HG02885 (cell line): Measurements from ENCODE around the gene RBM23.
"Not testable (repeated sequence)": the region's sequence is repeated elsewhere in the genome, so short reads cannot be mapped to it uniquely, and the experiment has no call there.

ENCODE experiments used
- ATAC-seq: cut with Tn5 transposase; IDR thresholded peaks from one replicate; pipeline ENCODE4 v1.9.1; 2021; ENCODE audit warnings: mild to moderate bottlenecking; ENCODE audit not compliant: unreplicated experiment, poor library complexity

RBM23 gene

DNA sequence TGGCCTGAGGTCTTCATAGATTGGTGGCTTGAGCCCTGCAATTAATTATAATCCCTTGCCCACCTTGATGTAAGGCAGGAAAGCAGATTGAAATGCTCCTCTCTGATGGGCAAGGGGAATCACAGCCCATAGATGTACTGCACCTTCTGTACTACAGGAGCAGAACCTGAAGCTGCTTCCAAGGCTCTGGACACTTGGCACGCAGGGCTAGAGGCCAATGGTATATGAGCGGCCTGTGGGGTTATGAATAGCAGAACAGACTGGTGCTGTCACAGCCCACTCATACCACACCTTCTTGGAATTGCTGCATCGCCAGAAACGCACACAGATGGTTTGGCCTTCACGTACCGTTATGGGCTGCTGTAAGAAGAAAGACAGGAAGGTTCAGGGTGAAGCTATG, 1.7 kb upstream of the RBM23 start:
- ATAC-seq = no peak

DNA sequence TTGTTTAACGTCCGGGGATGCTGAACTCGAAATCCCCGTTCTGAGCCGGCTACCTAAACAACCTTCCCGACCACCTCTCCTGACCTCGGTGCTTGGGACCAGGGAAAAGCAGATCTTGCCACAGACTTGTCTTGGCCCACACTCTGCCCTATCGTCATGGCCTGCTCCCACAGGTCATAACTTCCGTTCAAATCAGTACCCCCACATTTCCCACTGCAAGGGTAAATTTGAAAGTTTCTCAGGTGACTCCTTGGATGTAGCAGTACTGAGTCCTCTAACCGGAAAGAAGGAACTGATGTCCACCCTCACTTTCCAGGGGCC, 612 bp upstream of the RBM23 start:
- ATAC-seq = peak; percentile 14

DNA sequence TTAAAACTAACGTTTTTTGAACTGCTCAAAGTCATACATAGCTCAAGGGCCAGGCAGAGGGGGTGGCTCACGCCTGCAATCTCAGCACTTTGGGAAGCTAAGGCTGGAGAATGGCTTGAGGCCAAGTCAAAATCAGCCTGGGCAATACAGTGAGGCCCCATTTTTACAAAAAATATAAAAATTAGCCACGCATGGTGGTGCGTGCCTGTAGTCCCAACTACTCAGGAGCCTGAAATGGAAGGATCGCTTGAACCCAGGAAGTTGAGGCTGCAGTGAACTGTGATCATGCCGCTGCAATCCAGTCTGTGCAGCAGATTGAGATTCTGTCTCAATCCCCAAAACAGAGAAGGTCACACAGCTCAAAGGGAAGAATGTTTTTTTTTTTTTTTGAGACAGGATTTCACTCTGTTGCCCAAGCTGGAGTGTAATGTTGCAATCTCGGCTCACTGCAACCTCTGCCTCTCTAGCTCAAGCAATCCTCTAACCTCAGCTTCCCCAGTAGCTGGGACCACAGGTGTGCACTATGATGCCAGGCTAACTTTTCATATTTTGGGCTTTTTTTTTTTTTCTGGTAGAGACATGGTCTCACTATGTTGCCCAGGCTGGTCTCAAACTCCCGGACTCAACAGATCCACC, 2.9 kb downstream of the RBM23 start:
- no peak for ATAC-seq

DNA sequence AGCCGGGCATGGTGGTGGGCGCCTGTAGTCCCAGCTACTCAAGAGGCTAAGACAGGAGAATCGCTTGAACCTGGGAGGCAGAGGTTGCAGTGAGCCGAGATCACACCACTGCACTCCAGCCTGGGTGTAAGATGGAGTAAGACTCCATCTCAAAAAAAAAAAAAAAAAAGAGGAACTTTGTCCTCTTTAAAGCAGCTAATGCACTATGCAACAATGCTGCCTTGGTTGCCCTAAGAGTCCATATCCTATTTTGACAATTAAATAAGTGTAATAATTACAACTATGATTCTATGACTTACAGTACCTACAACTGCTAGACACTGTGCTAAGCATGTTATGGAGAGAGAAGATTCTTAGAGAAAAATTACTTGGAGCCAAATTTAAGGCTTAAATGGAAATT, 4.1 kb downstream of the RBM23 start:
- not testable (repeated sequence) for ATAC-seq

DNA sequence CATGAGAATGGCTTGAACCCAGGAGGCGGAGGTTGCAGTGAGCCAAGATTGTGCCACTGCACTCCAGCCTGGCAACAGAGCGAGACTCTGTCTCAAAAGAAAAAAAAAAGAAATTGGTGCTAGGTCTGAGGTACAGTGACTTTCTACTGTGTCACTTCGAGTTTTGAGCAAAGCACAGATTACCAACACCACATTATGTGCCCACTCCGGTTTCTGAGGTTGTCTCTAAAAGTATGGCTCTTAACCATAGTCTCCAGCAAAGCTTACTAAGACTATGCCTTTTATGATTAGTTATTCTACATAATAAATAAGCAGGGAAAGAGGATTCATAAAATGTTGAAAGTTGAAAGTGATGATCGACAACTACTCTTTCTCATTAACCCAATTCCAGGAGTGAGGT, 8.0 kb downstream of the RBM23 start:
- no peak for ATAC-seq

DNA sequence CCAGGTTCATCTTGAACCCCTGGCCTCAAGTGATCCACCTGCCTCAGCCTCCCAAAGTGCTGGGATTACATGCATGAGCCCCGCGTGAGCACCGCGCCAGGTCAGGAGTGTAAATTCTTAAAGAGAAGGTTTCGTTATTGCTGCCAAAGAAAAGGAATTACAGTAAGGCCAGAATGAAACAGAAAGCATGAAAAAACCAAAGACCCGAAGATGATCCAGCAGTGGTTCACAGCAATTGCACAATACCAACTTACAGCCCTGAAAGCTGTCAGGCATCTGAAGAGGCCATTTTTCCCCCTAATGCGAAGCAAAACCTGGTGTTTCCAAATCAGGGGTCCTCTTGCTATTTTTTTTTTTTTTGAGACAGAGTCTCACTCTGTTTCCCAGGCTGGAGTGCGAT, 10.3 kb downstream of the RBM23 start:
- no peak for ATAC-seq

DNA sequence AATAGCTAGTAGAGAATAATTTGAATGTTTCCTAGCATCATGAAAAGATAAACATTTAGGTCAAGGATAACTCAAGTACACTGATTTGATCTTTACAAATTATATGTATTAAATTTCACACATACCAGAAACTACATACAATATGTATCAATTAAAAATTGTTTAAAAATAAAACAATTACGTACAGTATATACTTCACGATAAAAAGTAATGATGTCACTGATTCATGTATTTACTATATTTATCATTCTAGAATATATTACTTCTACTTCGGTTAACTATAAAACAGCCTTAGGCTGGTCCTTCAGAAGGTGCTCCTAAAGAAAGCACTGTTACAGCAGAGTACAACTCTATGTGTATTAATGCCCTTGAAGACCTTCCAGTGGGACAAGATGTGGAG, 11.5 kb downstream of the RBM23 start:
- no peak for ATAC-seq

DNA sequence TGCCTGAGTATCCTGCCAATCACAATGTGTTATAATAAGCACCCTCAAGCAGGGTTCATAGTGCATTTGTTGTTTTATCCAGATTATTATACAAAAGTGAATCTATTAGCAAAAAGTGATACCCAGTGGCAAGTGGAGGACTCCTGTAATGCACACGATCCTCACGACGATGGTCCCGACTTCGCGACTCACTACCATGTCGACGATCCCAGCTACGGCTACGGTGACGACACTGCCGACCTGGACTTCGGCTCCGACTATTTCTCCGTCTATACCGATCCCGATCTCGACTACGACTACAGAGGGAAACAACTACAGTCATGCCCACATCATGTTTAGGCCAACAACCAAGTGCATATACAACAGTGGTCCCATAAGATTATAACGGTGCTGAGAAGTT, 12.9 kb downstream of the RBM23 start:
- no peak for ATAC-seq

DNA sequence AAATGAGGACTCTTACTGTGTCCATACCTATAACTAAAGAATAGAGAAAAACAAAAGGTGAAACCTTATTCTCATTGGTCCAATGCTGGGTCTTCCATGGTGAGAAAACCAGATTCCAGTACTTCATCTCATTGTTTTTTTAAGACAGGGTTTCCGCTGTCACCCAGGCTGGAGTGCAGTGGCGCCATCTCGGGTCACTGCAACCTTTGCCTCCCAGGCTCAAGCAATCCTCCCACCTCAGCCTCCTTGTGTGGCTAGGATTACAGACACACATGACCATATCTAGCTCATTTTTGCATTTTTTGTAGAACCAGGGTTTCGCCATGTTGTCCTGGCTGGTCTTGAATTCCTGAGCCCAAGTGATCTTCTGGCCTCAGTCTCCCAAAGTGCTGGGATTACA, 13.3 kb downstream of the RBM23 start:
- no peak for ATAC-seq

DNA sequence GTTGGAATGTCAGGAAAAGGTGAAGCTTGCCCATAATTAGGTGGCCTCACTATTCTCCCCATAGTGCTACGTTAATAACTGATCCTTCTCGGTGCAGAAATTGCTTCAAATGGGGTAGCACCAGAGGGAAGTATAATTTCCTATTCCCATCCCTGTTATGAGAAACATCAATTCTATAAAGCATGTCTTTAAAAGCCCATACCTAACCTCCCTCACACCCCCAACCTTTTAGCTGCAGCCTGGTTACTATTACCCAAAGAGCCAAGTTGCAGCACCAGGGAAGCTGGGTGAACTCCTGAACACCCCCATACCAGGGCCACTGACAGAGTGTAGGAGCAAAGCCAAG, 15.2 kb downstream of the RBM23 start:
- no peak for ATAC-seq

DNA sequence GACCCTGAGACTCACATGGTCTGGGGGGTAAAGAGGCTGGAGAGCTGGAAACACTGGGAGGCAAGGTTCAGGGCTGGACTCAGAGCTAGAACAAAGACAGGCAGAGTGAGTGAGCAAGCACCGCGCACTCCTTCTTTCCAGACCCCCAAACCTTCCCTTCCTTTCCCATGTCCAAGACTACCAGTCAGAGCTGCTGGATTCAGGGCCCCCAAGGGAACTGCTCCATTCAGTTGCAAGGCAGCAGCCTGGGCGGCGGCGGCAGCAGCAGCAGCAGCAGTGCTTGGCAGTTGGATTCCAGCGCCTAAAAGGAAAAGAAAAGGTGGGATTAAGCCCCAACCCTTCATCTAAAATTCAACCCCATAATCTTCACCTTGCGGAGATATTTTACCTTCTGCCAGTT, 17.1 kb downstream of the RBM23 start:
- ATAC-seq = no peak

DNA sequence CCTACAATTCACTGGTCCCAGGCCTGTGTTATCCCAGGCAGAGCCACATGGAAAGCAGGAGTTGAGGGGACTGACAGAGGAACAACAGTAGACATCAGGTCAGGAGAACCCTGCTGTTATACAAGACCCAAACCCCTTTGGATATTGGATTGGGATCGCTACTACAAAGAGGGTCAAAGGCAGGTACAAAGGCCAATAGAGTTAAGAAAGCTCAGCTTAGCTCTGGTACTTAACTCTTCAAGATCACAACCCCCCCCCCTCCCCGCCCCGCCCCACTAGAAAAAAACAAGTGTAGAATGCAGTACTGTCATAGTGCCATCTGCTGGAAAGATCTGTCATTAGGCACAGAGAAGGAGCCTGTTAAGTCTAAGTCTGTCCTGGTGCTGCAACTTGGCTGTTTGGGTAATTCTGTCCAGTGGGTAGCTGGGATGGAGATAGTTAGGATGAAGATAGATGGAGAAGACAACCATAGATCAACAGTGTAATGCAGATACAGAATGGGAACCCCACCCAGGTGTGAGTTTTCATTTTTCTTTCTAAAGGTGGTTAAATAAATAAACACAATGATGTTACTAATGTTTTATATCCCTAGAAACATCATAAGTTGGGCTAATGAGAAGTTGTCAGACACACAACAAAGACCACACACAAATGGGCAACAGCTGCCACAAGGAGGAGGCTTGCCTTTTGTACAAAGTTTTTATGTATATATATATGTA, 18.7 kb downstream of the RBM23 start:
- ATAC-seq = no peak

DNA sequence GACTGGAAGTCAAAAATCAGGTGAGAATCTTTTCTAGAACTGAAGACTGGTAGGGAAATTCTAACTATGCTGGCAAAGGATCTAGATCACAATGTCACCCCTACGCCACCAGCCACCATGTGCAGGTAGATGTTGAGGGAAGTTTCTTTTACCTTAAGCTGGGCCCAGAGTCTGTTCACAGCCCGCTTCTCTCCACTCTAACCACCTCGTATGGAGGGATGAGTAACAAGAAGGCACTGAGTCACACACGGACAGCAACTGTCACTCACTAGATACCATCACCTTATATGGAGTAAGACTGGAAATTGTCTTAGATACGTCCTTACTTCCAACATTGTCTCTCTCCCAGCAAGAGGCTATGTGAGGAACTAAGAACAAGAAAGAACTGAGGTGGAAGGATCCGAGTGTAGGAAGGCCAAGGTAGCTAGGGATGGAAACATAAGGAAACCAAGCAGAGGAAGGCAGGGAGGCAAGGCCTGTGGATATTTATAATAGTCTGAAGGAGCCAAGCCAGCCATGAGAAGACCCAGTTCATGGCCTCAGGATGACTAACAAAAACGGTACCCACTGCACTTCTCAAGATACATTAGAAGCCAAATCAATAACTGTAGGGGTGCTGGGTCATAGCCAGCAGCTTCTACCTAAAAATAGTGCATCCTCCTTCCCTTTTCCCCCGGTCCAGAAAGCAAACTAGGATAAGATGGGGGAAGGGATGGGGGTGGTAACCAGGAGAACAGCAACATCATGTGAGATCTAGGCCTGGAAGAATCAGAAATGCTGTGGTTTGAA, 20.5 kb downstream of the RBM23 start:
- ATAC-seq = no peak

DNA sequence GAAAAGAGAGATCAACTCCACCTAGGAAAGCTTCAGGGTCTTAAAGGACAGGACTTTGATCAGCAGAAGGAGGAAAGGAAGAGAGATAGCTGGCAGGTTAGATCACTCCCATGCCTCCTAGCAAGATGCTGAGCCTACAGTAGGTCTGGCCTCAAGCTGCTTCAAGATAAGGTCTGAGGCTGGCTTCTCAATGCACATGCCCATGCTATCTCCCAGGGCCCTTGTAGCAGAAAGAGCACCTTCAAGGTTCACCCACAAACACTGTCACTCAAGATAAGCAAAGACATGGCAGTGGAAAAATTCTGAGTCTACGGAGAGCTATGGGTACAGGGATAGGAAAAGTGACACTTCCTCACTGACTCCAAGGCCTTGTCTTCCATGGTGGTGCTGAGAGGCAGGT, 21.6 kb downstream of the RBM23 start:
- ATAC-seq = no peak

DNA sequence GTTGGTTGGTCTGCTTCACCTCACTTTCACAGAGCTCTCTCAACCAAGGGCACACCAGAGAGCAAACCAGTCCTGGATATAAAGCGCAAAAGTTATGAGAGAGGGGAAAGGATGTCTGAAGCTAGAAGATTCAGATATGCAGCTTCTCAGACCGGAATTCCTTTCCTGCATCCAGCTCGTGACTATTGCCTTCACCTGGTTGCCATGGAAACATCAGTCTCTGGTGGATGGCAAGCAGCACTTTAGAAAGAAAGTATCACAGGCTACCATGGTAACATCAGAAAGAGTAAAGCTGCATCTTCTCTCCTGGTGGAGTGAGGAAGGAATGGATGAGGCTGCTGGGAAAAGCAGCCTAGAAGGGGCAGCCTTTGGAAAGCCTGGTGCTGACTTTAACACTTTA, 22.2 kb downstream of the RBM23 start:
- no peak for ATAC-seq

DNA sequence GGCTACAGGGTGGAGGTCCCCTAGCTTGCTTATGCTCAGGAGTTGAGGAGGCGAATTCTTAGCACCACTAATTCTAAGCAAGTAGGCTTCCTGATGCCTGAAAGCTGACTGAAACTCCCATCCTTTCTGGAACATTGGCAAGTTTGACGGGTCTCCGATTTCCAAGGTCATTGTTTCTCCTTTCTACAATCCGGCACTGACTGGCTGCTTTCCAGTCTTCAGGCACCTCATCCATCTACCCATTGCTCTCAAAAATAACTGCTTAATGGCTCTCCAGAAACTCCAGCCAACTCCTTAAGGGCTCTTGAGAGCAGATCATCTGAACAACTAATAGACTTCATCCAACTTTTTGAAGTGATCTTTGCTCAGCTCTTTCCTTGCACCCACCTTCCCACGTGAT, 22.6 kb downstream of the RBM23 start:
- no peak for ATAC-seq

DNA sequence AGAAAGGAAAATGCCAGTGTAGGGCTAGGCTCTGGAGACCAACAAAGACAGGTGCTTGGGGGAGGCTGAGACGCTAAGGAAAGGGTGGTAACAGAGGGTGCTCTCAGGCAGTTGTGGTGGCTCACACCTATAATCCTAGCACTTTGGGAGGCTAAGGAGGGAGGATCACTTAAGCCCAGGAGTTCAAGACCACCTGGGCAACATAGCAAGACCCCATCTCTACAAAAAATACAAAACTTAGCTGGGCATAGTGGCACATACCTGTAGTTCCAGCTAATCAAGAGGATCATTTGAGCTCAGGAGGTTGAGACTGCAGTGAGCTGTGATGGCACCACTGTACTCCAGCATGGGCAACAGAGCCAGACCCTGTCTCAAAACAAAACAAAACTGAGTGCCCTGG, 23.5 kb downstream of the RBM23 start:
- ATAC-seq = no peak

DNA sequence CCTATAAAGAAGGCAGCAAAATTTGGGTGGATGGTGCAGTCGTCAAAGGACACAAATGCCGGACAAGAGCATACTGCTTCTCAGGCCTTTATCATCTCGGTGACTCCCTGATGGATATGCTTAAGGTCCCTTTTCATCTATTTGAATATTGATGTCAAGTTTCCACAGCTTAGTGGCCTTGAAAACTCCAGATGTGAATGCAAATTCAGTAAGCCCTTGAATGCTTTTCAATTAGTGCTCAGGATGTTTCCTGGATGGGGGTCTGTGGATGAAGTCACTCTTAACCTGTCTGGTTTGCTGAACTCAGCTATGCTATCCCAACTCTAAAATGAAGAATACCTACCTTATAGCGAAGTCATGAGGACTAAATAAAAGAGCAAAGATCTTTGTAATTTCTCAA, 25.2 kb downstream of the RBM23 start:
- ATAC-seq = no peak

DNA sequence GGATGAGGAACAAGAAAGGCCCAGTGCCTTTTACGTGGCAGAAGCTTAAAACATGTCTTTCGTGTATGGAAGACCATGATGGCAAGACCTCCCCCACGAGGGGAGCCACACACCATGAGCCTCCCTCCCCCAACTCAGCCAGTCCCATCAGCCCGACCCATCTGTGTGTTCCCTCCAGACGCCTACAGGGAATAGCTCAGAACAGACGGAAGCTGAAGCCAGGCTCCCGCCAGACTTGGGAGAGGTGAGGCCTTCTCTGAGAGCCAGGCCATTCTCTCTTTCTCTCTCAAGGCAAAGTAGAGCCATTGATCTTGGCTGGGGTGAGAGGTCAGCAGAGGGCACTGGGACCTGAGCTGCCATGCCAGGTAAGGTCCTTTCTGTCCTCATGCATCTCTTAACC, 26.5 kb downstream of the RBM23 start:
- ATAC-seq = no peak

DNA sequence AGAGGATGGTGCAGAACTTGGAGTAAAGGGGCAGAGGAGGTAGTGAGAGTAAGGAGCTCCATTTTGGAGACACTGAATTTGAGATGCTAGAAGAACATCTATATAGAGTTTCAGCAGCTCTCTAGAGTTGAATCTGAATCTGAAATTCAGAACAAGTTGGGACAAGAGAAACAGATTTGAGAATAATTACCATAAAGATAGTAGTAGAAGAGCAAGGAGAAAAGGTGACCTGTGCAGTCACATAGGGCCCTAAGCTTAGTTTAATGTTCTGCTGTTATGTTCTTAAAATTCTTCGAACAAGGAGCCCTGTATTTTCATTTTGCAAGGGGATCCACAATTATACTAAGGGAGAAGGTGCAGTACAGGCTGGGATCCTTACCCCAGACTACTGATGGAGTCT, 28.5 kb downstream of the RBM23 start:
- no peak for ATAC-seq

DNA sequence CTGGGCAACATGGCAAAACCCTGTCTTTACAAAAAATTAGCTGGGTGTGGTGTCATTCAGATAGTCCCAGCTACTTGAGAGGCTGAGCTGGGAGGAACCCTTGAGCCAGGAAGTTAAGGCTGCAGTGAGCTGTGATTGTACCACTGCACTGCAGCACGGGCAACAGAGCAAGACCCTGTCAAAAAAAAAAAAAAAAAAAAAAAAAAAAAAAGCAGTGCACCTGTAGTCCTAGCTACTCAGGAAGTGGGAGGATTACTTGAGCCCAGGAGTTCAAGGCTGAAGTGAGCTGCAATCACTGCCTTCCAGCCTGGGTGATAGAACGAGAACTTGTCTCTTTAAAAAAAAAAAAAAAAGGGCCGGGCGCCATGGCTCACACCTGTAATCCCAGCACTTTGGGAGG, 30.3 kb downstream of the RBM23 start:
- no peak for ATAC-seq

DNA sequence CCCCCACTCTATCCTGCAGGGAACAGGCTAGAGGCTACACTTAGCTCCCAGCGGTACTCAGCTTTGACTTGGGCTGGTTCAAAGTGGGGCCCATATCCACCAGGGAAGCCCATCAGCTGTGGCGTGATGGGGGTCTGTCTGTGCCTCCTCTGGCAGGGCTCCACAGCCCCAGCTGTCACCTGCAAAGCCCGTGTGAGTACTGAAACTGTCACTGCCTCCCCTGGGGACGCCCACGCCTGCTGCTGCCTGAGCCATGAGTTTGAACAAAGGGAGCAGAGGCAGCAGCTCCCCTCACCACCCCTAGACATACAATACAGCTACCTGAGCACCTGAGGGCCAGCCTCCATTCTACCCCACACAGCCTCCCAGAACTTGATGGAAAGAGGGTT, 31.0 kb downstream of the RBM23 start:
- peak; percentile 60 for ATAC-seq
